CD4-positive, alpha-beta T cell treated with Interleukin-15 for 4 hours (primary cell): ENCODE results near the gene FRRS1.
A peak's percentile ranks its signal among the peaks of the same experiment; 100 is the strongest.

Experiments
- DNase-seq: peaks from one replicate; pipeline ENCODE4 v3.0.0-alpha.2; 2020; ENCODE audit warnings: low spot score

FRRS1 gene

GRCh38 chr1:99728494-99729235, 37.8 kb downstream of the FRRS1 start:
- DNase-seq = no peak

- no peak for DNase-seq
Measured at GRCh38 chr1:99727575-99728185, 38.8 kb downstream of the FRRS1 start.

- DNase-seq = no peak
Measured at GRCh38 chr1:99726818-99727217, 39.6 kb downstream of the FRRS1 start.

GRCh38 chr1:99726407-99726806, 40.0 kb downstream of the FRRS1 start:
- no peak for DNase-seq

- no peak for DNase-seq
Measured at GRCh38 chr1:99725996-99726395, 40.4 kb downstream of the FRRS1 start.

GRCh38 chr1:99723251-99723650, 43.2 kb downstream of the FRRS1 start:
- no peak for DNase-seq

- no peak for DNase-seq
Measured at GRCh38 chr1:99717005-99717404, 49.4 kb downstream of the FRRS1 start.

- DNase-seq = no peak
Measured at GRCh38 chr1:99713006-99713405, 53.4 kb downstream of the FRRS1 start.

GRCh38 chr1:99710994-99711393, 55.4 kb downstream of the FRRS1 start:
- DNase-seq = no peak

GRCh38 chr1:99707535-99708142, 58.8 kb downstream of the FRRS1 start:
- DNase-seq = peak; percentile 50

- DNase-seq = no peak
Measured at GRCh38 chr1:99705385-99705784, 61.0 kb downstream of the FRRS1 start.

GRCh38 chr1:99704356-99704816, 62.0 kb downstream of the FRRS1 start:
- DNase-seq = peak; percentile 1

- no peak for DNase-seq
Measured at GRCh38 chr1:99702221-99702620, 64.2 kb downstream of the FRRS1 start.

- no peak for DNase-seq
Measured at GRCh38 chr1:99700020-99700419, 66.4 kb downstream of the FRRS1 start.

GRCh38 chr1:99697580-99697979, 68.9 kb downstream of the FRRS1 start:
- no peak for DNase-seq

GRCh38 chr1:99696616-99697015, 69.8 kb downstream of the FRRS1 start:
- no peak for DNase-seq

- DNase-seq = no peak
Measured at GRCh38 chr1:99691175-99691574, 75.3 kb downstream of the FRRS1 start.

GRCh38 chr1:99685516-99686180, 80.8 kb downstream of the FRRS1 start:
- peak; percentile 19 for DNase-seq

- no peak for DNase-seq
Measured at GRCh38 chr1:99682291-99682751, 84.1 kb downstream of the FRRS1 start.

GRCh38 chr1:99681583-99681982, 84.9 kb downstream of the FRRS1 start:
- DNase-seq = no peak

GRCh38 chr1:99680270-99680669, 86.2 kb downstream of the FRRS1 start:
- DNase-seq = no peak

- DNase-seq = no peak
Measured at GRCh38 chr1:99677416-99677815, 89.0 kb downstream of the FRRS1 start.

GRCh38 chr1:99676876-99677275, 89.6 kb downstream of the FRRS1 start:
- no peak for DNase-seq
